Psoas muscle (tissue), 8 donors: Measurements from ENCODE around the gene HS1BP3. TPM values are rescaled to one million over a fixed set of nuclear protein-coding genes. Genes with fewer than 3 reads are reported as not detected.

ENCODE experiments used
- ATAC-seq, 4 donors: fragments of 200-7000 bp; cut with Tn5 transposase; one replicate each; pipeline ENCODE4 v1.9.1; 2020; ENCODE audit warnings: moderate library complexity in 3 of 4, mild to moderate bottlenecking in 2 of 4
- DNase-seq, 2 donors: peaks; one replicate each; pipeline ENCODE4 v3.0.0-alpha.2; 2020
- H3K27ac ChIP-seq: fragments of 200-600 bp; one replicate; pipeline ENCODE4 v1.8.0; 2022
- H3K27me3 ChIP-seq, 3 donors: fragments of 200-600 bp in 1 of 3; one replicate each; pipeline versions ENCODE4 v1.6.1 to v1.8.0; 2013 to 2022; ENCODE audit warnings: low read length in 2 of 3, mild to moderate bottlenecking in 2 of 3, moderate library complexity in 1 of 3; ENCODE audit not compliant: insufficient read depth in 3 of 3
- H3K36me3 ChIP-seq, 2 donors: fragments of 200-600 bp in 1 of 2; one replicate each; pipeline versions ENCODE4 v1.6.1 to v1.8.0; 2013 to 2022; ENCODE audit warnings: low read depth in 1 of 2, mild to moderate bottlenecking in 1 of 2, moderate library complexity in 1 of 2; ENCODE audit not compliant: insufficient read depth in 1 of 2
- H3K4me1 ChIP-seq: fragments of 200-600 bp; one replicate; pipeline ENCODE4 v1.8.0; 2022
- H3K4me3 ChIP-seq: fragments of 200-600 bp; one replicate; pipeline ENCODE4 v1.8.0; 2022; ENCODE audit warnings: mild to moderate bottlenecking
- H3K9me3 ChIP-seq: fragments of 200-600 bp; one replicate; pipeline ENCODE4 v1.8.0; 2022
- CTCF ChIP-seq: fragments of 200-600 bp; IDR thresholded peaks from one replicate; pipeline ENCODE4 v1.8.0; 2022; ENCODE audit warnings: antibody characterized with exemption
- WGBS, 3 donors: extraction: QIAGEN DNeasy Blood & Tissue Kit; methylation state at CpG; one replicate each; pipeline versions ENCODE4 v1.1.6 to v1.1.7; 2013; 5-methylcytosine and 5-hydroxymethylcytosine counted together
- intact Hi-C, 2 donors: fragments of 100-400 bp; cut with DNase I; formaldehyde crosslinking; loops; one replicate each; pipeline versions ENCODE4 v1.11.0 to v1.14.2; 2022
- polyA plus RNA-seq, 3 donors: library from polyadenylated mRNA; stranded (reverse); fragments of 200-250 nt; gene quantifications; one replicate each; pipeline ENCODE4 v1.2.3, GENCODE V29; 2013
- total RNA-seq, 4 donors: library from RNA; stranded (reverse); fragmentation: NEBNext Ultra II Directional in 2 of 4; extraction: Animal tissue kit (Norgen Biotek cat#: 25700) in 2 of 4; gene quantifications; one replicate each; pipeline versions ENCODE4 v1.2.1 to v1.2.4, GENCODE V29; 2021 to 2023
- donor health status: healthy with polysubstance abuse.
- donor health status: DM: no; HTN: no; CAD: no; lungs with moderate emphysema.
- donor health status: Bipolar disorder and iron deficiency.
- donor health status: healthy.
- donor health status: DM: yes; HTN: yes; CAD: no.
- donor health status: DM: no; HTN: no; CAD: no.
- donor health status: DM: no; HTN: no; CAD: no.
- donor health status: DM: yes; HTN: yes; CAD: no.

Gene HS1BP3
- total and polyA plus RNA-seq, 7 donors = 9.2 to 20.6 (median 12.1) TPM

- no peaks in the 10 kb centered on the region for H3K4me1 ChIP-seq
- no peak overlapping the region for H3K4me3 ChIP-seq
- TF ChIP-seq CTCF = no peak
- WGBS, 3 donors = 93 to 99% (median 98%) methylated on average over 3 of the region's 3 CpGs
- no peaks in the 10 kb centered on the region for H3K9me3 ChIP-seq
- no peaks in the 10 kb centered on the region for H3K27me3 ChIP-seq
- intact Hi-C loops = no loop called here
- ATAC-seq = no peak
- H3K36me3 ChIP-seq = no peaks in the 10 kb centered on the region
- no peak overlapping the region for H3K27ac ChIP-seq
- DNase-seq = no peak
Observed at GRCh38 chr2:20693317-20693716, 42.4 kb upstream of the HS1BP3 start.

DNA sequence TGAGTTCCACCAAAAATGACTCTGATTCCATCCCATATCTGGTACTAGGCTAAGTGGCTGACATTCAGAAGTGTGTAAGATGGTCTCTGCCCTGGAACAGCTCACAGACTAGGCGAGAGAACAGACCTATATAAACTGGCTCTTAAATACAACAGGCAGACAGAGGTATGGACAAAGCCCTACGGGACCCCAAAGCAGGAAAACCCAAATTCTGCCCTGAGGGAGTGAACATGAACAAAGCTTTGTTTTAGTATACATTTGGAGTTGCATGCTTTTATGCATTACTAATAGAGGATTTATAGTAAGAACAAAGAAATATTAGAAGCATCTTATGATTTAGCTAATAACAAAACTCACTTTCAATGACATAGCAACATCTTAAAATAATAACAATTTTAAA lies 41.2 kb upstream of the HS1BP3 start:
- no peak for DNase-seq
- WGBS, 3 donors = 88 to 99% (median 94%) methylated on average over 2 of the region's 2 CpGs
- intact Hi-C loops = no loop called here
- TF ChIP-seq CTCF = no peak
- no peaks in the 10 kb centered on the region for H3K4me1 ChIP-seq
- no peak for ATAC-seq
- no peaks in the 10 kb centered on the region for H3K9me3 ChIP-seq
- H3K4me3 ChIP-seq = no peak overlapping the region
- no peaks in the 10 kb centered on the region for H3K36me3 ChIP-seq
- H3K27me3 ChIP-seq = no peaks in the 10 kb centered on the region
- no peak overlapping the region for H3K27ac ChIP-seq

- no peaks in the 10 kb centered on the region for H3K9me3 ChIP-seq
- DNase-seq (no peak), ATAC-seq (no peak)
- no peaks in the 10 kb centered on the region for H3K27me3 ChIP-seq
- H3K27ac ChIP-seq = no peak overlapping the region
- intact Hi-C loops = no loop called here
- 91% methylated on average over 6 of the region's 6 CpGs for WGBS, 3 donors
- H3K4me1 ChIP-seq = no peaks in the 10 kb centered on the region
- H3K36me3 ChIP-seq = no peaks in the 10 kb centered on the region
- TF ChIP-seq CTCF = no peak
- H3K4me3 ChIP-seq = no peak overlapping the region
Observed at GRCh38 chr2:20691076-20691734, 40.3 kb upstream of the HS1BP3 start.

- Histone ChIP-seq H3K36me3 (peaks cover 0 to 6% of the 10 kb centered on the region in 2 donors), H3K9me3 (no peaks in the 10 kb centered on the region), H3K4me1 (no peaks in the 10 kb centered on the region), H3K27me3 (no peaks in the 10 kb centered on the region), H3K27ac (no peak overlapping the region), H3K4me3 (no peak overlapping the region)
- no peak for TF ChIP-seq CTCF
- ATAC-seq (no peak), DNase-seq (no peak)
- intact Hi-C loops = no loop called here
- WGBS, 3 donors = 92 to 97% (median 92%) methylated on average over 11 of the region's 11 CpGs
Observed at GRCh38 chr2:20689428-20690264, 38.7 kb upstream of the HS1BP3 start.
